Right cardiac atrium (tissue), 5 donors: Measurements from ENCODE around the gene ARMH1. TPM values are rescaled to one million over a fixed set of nuclear protein-coding genes. Genes with fewer than 3 reads are reported as not detected.
A peak's percentile ranks its signal among the peaks of the same experiment; 100 is the strongest.

Experiments used
- ATAC-seq, 2 donors: fragments of 200-7000 bp; cut with Tn5 transposase; one replicate each; pipeline versions ENCODE4 v1.8.0 to v1.9.1; 2020; ENCODE audit warnings: moderate library complexity in 2 of 2, mild to moderate bottlenecking in 1 of 2
- DNase-seq, 3 donors: peaks; one replicate each; pipeline ENCODE4 v3.0.0-alpha.2; 2020
- H3K27ac ChIP-seq: one replicate; pipeline ENCODE4 v1.5.1; 2013; ENCODE audit warnings: mild to moderate bottlenecking, low read length, control low read depth, moderate library complexity
- H3K27me3 ChIP-seq: one replicate; pipeline ENCODE4 v1.6.1; 2013; ENCODE audit not compliant: control insufficient read depth, insufficient read depth
- H3K4me1 ChIP-seq: one replicate; pipeline ENCODE4 v1.6.1; 2013; ENCODE audit warnings: low read length; ENCODE audit not compliant: control insufficient read depth, insufficient read depth
- H3K4me3 ChIP-seq: one replicate; pipeline ENCODE4 v1.5.1; 2013; ENCODE audit warnings: low read length, control low read depth
- H3K9me3 ChIP-seq: one replicate; pipeline ENCODE4 v1.6.1; 2013; ENCODE audit warnings: low read length; ENCODE audit not compliant: control insufficient read depth
- WGBS: extraction: QIAGEN DNeasy Blood & Tissue Kit; methylation state at CpG from one replicate; pipeline ENCODE4 v1.1.7; 2013; 5-methylcytosine and 5-hydroxymethylcytosine counted together
- intact Hi-C, 4 donors: fragments of 100-400 bp; cut with DNase I; formaldehyde crosslinking; loops; one replicate each; pipeline versions ENCODE4 v1.11.0 to v1.14.0; 2022 to 2023
- long read RNA-seq, 4 donors: library from polyadenylated mRNA; unstranded; transcript quantifications; one replicate each; pipeline ENCODE4 v2.0.0, GENCODE V29; 2020 to 2021
- polyA plus RNA-seq: library from polyadenylated mRNA; stranded (reverse); fragments of 200-250 nt; gene quantifications from one replicate; pipeline ENCODE4 v1.2.3, GENCODE V29; 2013
- total RNA-seq, 4 donors: library from RNA; stranded (reverse); fragmentation: NEBNext Ultra II Directional; extraction: Animal tissue kit (Norgen Biotek cat#: 25700); gene quantifications; one replicate each; pipeline ENCODE4 v1.2.1, GENCODE V29; 2021
- donor health status: healthy with polysubstance abuse.
- donor health status: DM: no; HTN: yes; CAD: no.
- donor health status: DM: no; HTN: no; CAD: no.
- donor health status: DM: no; HTN: yes; CAD: no; lungs with severe emphysema.
- donor health status: DM: yes; HTN: yes; CAD: no.

ARMH1 gene
- total RNA-seq (1 to 10 TPM in 2 of 4 donors, under 1 TPM in 2; 0.39 to 1.2 (median 0.84) TPM), polyA plus RNA-seq (0.91 TPM)
- long read RNA-seq, donor 1, partial matches to known transcripts = 0 of 1 reads
- long read RNA-seq, donor 1, other reads (novel, unspliced or antisense) = 1 of 1 reads
- long read RNA-seq, donor 2 = 0 reads
- long read RNA-seq, donor 3 = 0 reads
- long read RNA-seq, donor 4 = 0 reads

DNA sequence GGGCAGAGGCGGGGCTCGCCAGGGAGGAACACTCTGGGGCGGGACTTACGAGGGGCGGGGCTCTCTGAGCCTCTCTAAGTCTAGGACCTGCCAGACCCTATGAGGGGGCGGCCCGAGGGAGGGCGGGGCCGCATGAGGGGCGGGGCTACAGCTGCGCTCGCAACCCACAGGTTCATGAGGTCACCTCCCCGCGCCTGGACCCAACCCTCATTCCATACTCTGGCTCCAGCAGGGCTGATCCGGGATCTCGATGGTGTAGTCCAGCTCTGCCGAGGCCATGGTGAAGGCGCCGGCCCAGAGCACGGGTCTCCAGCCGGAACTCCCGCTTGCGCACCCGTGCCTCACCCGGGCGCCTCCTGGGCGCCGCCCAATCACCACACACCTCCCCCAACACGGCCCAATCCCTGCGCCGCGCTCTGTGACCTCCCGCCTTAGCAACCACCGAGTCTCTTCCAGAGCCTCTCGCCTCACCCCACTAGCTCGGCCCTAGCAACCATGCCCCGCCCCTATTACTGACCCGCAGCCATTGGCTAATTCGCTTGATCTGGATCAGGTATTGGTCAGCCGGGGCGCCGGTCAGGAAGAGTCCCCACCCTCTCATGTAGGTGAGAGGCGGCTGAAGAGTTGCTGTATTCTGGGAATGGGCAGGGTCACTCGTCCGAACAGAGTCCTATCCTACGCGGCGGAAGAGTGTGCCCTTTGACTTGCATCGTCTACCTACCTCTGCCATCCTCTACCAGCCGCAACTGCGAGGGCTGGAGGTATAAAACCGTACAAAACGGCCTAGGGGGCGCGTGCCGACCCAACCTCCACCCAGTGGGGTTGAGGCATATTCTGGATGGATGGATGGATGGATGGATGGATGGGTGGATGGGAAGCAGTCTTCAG, at the start of gene ARMH1, which contains the start of gene TMEM53:
Gene ARMH1, plus strand, starts transcription at position 602 of the 888 bp plus-strand sequence. CDS start 14,984 bp downstream, outside the sequence.
Gene TMEM53, minus strand, starts transcription at position 369 of the 888 bp plus-strand sequence. Its CDS starts 90 bp downstream, at position 279.
- 1% methylated on average over 56 of the region's 56 CpGs for WGBS
- H3K4me1 ChIP-seq = peaks cover 14% of the 10 kb centered on the region
- H3K27ac ChIP-seq = peak within 1 kb of the TSS; percentile 99
- H3K27me3 ChIP-seq = no peaks in the 10 kb centered on the region
- no peaks in the 10 kb centered on the region for H3K9me3 ChIP-seq
- intact Hi-C loops = no loop called here
- DNase-seq = peak; percentile 99 to 100 (median 99)
- H3K4me3 ChIP-seq = peak within 1 kb of the TSS; percentile 73
- peak; percentile 98 to 99 for ATAC-seq

DNA sequence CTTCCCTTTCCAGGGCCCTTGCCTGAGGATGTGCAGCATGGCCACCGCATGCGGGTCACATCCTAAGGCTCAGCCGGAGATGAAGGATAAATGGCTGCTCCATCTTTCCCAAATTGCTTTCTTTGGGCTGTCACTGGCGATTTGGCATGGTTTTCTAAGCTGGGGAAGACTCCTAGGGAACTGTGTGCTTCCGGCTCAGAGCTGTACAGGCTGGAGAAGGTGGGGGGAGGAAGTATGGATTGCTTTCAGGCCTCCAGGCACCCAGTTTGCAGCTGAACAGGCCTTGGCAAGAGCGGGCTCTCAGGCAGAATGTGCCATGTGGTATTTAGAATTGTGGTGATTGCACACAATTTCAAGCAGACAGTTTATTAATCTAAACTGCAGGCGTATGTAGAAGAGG, 49.2 kb upstream of the ARMH1 start:
- Histone ChIP-seq H3K9me3 (no peaks in the 10 kb centered on the region), H3K4me3 (no peak overlapping the region), H3K27me3 (no peaks in the 10 kb centered on the region), H3K4me1 (no peaks in the 10 kb centered on the region), H3K27ac (no peak overlapping the region)
- DNase-seq (no peak), ATAC-seq (no peak)
- intact Hi-C loops = no loop called here
- WGBS = 86% methylated on average over 7 of the region's 7 CpGs

DNA sequence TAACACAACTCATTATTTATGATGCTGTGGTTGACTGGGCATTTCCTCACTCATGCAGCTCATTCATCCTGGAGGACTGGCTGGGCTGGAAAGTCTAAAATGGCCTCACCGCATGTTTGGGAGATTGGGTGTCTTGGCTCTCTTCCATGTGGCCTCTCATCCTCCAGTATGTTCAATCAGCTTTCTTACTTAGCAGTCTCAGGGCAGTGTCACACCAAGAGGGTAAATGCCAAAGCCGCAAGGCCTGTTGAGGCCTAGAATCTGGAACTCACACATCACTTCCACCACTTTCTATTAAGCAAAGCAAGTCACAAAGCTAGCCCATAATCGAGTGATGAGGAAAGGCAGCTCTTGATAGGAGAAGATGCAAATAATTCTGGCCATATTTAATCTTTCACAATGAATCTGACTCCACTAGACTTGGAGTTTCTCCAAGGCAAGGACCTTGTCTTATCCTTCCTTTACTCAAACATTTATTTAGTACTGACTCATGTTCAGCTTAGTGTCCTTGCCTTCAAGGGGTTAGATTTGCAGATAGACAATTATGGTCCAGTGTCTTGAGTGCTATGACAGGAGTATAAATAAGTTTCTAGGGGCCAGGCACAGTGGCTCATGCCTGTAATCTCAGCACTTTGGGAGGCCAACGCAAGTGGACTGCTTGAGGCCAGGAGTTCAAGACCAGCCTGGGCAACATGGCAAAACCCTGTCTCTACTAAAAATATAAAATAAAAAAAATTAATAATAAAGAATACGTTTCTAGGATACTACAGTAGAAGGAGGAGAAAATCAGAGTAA, 45.4 kb upstream of the ARMH1 start:
- 83% methylated on average over 5 of the region's 5 CpGs for WGBS
- H3K4me1 ChIP-seq = peaks cover 3% of the 10 kb centered on the region
- intact Hi-C loops = no loop called here
- H3K9me3 ChIP-seq = no peaks in the 10 kb centered on the region
- DNase-seq = no peak
- no peak overlapping the region for H3K27ac ChIP-seq
- H3K4me3 ChIP-seq = no peak overlapping the region
- no peak for ATAC-seq
- H3K27me3 ChIP-seq = no peaks in the 10 kb centered on the region

DNA sequence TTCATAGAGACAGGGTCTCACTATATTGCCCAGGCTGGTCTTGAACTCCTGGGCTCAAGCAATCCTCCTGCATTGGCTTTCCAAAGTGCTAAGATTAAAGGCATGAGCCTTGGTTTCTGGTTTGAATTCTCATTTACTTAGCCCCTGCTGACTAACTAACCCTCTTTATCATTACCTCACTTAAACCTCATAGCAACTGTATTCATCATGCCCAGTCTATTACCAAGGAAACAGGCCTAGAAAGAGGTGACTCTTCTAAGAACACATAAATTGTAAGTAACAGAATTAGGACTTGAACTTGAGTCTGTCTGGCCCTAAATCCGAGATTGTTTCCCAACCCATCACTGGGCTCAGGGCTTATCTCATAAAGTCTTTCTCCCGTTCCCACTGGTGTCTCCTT, 44.4 kb upstream of the ARMH1 start:
- Histone ChIP-seq H3K4me1 (peaks cover 3% of the 10 kb centered on the region), H3K4me3 (no peak overlapping the region), H3K9me3 (no peaks in the 10 kb centered on the region), H3K27me3 (no peaks in the 10 kb centered on the region), H3K27ac (no peak overlapping the region)
- intact Hi-C loops = no loop called here
- no peak for ATAC-seq
- WGBS = 90% methylated on average over 2 of the region's 2 CpGs
- no peak for DNase-seq

DNA sequence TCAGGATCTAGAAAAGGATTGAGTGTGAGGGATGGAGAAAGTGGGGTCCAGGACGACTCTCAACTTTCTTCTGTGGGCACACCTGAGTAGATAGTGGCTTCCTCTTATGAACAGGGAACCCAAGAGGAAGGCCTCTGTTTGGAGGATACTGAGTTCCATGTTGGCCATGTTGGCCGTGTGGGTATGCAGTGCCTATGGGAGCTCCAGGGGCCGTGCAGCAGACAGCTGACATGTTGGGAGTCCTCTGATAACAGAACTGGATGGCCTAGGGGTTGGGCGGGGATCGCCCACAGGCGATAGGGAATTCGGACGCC, 43.2 kb upstream of the ARMH1 start:
- intact Hi-C loops = no loop called here
- peak overlapping the region; percentile 82 for H3K4me3 ChIP-seq
- no peaks in the 10 kb centered on the region for H3K9me3 ChIP-seq
- H3K4me1 ChIP-seq = peaks cover 3% of the 10 kb centered on the region
- H3K27me3 ChIP-seq = no peaks in the 10 kb centered on the region
- 17% methylated on average over 8 of the region's 8 CpGs for WGBS
- peak overlapping the region; percentile 96 for H3K27ac ChIP-seq
- DNase-seq (no peak), ATAC-seq (no peak)

DNA sequence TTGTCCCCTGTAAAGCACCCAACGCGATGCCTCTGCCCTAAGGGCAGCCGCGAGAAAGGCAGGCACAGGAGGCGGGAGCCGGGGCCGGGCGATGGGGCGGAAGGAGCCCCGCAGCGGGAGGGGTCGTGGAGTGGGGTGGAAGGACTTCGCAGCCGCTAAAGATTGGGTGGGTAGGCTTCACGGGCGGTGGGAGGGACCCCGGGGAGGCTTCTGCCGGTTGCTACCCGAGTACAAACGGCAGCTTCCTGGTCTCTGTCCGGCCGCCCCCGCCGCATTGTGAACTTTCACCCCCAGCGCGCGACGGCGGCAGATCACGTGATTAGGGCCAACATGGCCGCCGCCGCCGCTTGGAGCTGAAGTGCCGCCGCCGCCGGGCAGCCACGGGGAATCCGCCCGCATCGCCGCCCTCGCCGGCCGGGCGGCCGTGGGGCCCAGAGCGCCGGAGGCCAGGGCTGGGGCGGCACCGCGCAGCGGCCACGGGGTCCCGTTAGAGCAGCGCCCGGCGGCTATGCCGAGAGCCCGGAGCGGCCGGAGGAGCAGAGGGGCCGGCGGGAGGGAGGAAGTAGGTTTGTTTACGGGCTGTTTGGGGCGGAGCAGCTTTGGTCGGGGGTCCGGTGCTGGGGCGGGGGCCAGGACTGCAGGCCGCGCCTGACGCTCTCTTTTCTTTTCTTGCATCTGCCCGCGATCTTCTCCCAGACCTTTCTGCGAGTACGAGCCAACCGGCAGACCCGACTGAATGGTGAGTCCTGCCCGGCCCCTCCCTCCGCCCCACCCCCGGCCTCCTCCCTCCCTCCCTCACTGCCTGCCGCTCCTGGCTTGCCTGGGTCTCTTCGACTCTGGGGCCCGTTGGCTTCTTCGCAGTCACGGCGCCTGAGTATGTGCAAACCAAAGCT, 42.6 kb upstream of the ARMH1 start:
- DNase-seq = peak; percentile 92 to 97 (median 97)
- no peaks in the 10 kb centered on the region for H3K27me3 ChIP-seq
- peak overlapping the region; percentile 82 for H3K4me3 ChIP-seq
- intact Hi-C loops = no loop called here
- H3K9me3 ChIP-seq = no peaks in the 10 kb centered on the region
- WGBS = under 1% methylated on average over 88 of the region's 88 CpGs
- peaks cover 3% of the 10 kb centered on the region for H3K4me1 ChIP-seq
- H3K27ac ChIP-seq = peak overlapping the region; percentile 96
- ATAC-seq = peak; percentile 87 to 88

DNA sequence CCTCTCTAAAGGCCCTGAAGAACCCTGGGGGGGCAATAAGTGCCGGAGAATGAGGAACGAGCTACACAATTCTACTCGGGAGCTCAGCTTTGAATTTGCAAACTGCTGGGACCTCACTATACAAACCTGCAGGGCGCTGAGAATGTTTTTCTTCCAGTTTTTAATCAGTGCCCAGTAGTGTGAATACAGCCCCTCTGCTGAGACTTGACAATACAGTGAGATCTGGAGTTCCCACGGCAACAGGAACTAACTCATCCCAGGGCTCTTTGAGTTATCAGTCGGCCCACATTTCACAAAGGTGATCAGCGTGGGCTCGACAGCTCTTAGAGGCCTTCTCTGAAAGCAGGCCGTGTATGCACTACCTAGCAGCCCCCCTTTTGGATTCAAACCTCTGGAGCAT, 41.9 kb upstream of the ARMH1 start:
- Histone ChIP-seq H3K27ac (peak overlapping the region; percentile 28), H3K9me3 (no peaks in the 10 kb centered on the region), H3K27me3 (no peaks in the 10 kb centered on the region), H3K4me3 (peak overlapping the region; percentile 82), H3K4me1 (peaks cover 3% of the 10 kb centered on the region)
- DNase-seq = no peak
- ATAC-seq = no peak
- WGBS = 13% methylated on average over 9 of the region's 9 CpGs
- intact Hi-C loops = no loop called here

DNA sequence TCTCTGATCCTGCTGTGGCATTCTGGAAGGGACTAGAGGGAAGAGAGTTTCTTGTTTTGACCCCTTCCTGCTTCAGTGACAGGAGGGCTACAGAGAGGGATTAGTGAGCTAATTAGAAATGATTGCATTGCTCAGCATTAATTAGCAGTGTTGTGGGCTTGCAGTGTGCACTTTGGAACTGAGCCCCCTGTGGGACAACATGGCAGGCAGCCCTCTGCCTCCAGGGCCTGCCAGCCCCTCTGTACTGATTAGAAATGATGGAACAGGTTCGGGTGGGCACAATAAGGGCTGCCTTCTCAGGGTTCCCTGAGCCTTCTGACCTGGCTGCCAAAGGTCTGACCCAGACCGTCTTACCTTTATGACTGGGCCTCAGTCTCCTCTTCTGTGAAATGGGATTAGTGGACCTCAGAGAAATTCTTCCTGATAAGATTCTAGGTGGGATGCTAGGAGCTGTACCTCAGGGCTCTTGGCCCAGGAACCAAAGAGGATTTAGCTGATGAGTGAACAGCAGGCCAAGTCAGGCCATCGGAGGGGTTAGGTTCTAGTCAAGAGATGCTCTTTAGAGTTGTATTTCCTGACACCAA, 39.8 kb upstream of the ARMH1 start:
- ATAC-seq (no peak), DNase-seq (no peak)
- Histone ChIP-seq H3K4me1 (peaks cover 5% of the 10 kb centered on the region), H3K9me3 (no peaks in the 10 kb centered on the region), H3K27me3 (no peaks in the 10 kb centered on the region), H3K27ac (no peak overlapping the region), H3K4me3 (no peak overlapping the region)
- 92% methylated on average over 3 of the region's 3 CpGs for WGBS
- intact Hi-C loops = no loop called here

DNA sequence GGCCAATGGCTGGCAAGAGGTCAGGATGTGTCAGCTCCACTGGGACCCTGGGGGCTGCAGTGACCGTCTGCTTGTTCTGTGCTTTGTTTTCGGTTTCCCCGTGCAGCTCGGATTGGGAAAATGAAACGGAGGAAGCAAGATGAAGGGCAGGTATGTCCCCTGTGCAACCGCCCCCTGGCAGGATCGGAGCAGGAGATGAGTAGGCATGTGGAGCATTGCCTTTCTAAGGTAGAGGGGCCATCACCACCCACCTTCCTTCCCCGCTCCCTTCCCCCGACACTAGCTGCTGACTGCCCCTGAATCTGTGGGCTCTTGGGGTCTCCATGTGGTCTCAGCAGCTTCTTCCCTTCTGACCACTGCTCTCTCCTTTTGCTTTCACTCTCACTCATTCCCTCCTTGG, 39.1 kb upstream of the ARMH1 start:
- intact Hi-C loops = no loop called here
- DNase-seq (no peak), ATAC-seq (no peak)
- 82% methylated on average over 9 of the region's 9 CpGs for WGBS
- Histone ChIP-seq H3K27ac (no peak overlapping the region), H3K27me3 (no peaks in the 10 kb centered on the region), H3K9me3 (no peaks in the 10 kb centered on the region), H3K4me1 (peaks cover 5% of the 10 kb centered on the region), H3K4me3 (no peak overlapping the region)

DNA sequence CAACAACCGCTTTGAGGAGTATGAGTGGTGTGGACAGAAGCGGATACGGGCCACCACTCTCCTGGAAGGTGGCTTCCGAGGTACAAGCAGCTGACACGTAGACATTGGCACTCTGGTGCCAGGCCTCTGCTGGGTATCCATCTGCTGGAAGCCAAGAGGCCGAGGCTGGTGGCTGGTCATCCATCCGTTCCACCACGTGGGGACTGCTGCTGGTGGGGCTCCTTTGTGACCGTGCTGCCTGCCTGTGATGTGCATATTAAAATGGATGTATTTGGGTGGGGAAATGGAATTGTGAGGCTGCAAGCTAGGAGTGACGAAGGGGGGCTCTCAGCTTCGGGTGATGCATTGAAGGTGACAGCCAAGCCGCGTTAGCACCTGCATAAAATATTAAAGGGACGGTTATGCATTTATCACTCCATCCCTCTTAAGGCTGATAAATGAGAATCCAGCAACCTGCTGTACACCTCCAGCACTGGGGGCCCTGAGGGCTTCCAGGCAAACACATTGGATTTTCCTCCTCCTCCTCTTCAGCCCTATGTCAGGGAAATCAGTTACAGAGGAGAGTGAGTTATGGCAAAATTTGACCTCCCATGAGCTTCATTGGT, 38.3 kb upstream of the ARMH1 start:
- ATAC-seq (no peak), DNase-seq (no peak)
- no peak overlapping the region for H3K27ac ChIP-seq
- peaks cover 5% of the 10 kb centered on the region for H3K4me1 ChIP-seq
- WGBS = 86% methylated on average over 14 of the region's 14 CpGs
- intact Hi-C loops = no loop called here
- H3K27me3 ChIP-seq = no peaks in the 10 kb centered on the region
- H3K9me3 ChIP-seq = no peaks in the 10 kb centered on the region
- H3K4me3 ChIP-seq = no peak overlapping the region
